ENCODE measurements around the gene SAG. TPM values are rescaled to one million over a fixed set of nuclear protein-coding genes. Genes with fewer than 3 reads are reported as not detected.
"Not testable (repeated sequence)": the region's sequence is repeated elsewhere in the genome, so short reads cannot be mapped to it uniquely, and the experiment has no call there.

The SAG gene
- total and polyA plus RNA-seq, 2 experiments from 2014 or later: not detected

GRCh38 chr2:233336091-233336490 is 28.5 kb downstream of the SAG start:
- H3K4me1 ChIP-seq (ENCODE audit: insufficient read depth); H3K4me1 Mint-ChIP-seq; H3F3A ChIP-seq (replicated peaks; ENCODE audit: low read depth); H3K36me3 Mint-ChIP-seq (ENCODE audit: low read depth); ATAC-seq; DNase-seq (ENCODE audit: low spot score); H3K27me3 ChIP-seq (ENCODE audit: insufficient read depth); H4K20me1 ChIP-seq (replicated peaks; ENCODE audit: insufficient read depth); H3K4me2 ChIP-seq; H2AFZ ChIP-seq; H3K4me3 Mint-ChIP-seq; H3K36me3 ChIP-seq (ENCODE audit: insufficient read depth); H3K4me3 ChIP-seq; H3K27ac Mint-ChIP-seq; H3K79me2 ChIP-seq (replicated peaks; ENCODE audit: insufficient read depth); H3K27ac ChIP-seq (ENCODE audit: low read depth); H3K9me2 ChIP-seq (ENCODE audit: insufficient read depth); H3K9me3 Mint-ChIP-seq: not testable (repeated sequence)
- peaks cover 10% of the 10 kb centered on the region for H3K27me3 Mint-ChIP-seq (ENCODE audit: insufficient read depth, low read depth, poor library complexity)

DNA sequence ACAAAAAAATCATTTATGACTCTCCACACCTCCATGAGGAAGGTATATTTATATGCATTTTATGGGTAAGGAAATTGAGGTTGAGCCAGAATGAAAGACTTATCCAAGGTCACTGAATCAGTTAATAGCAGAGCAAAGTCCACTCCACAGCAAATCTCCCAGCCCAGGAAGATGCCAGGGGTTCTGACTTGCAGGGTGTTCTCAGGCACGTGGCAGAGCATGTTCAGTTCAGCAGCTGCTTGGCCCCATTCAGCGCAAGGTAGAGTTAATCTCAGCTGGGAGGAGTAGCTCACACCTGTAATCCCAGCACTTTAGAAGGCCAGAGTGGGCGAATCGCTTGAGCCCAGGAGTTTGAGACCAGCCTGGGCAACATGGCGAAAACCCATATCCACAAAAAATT is 28.9 kb downstream of the SAG start:
- H3K4me3 ChIP-seq: no peak overlapping the region
- no peaks in the 10 kb centered on the region for H3K36me3 ChIP-seq (ENCODE audit: insufficient read depth)
- ATAC-seq (no peak), DNase-seq (ENCODE audit: low spot score) (no peak)
- no peak overlapping the region for H3K27ac ChIP-seq (ENCODE audit: low read depth)
- Mint-ChIP-seq H3K36me3 (ENCODE audit: low read depth) (no peaks in the 10 kb centered on the region), H3K27me3 (ENCODE audit: insufficient read depth, low read depth, poor library complexity) (peaks cover 6% of the 10 kb centered on the region), H3K4me1 (no peaks in the 10 kb centered on the region; the same call in 2 of the 3 replicates), H3K4me3 (no peak overlapping the region), H3K27ac (no peak overlapping the region), H3K9me3 (no peaks in the 10 kb centered on the region)
- H2AFZ ChIP-seq: no peak overlapping the region
- H3K4me2 ChIP-seq: no peak overlapping the region
- no peaks in the 10 kb centered on the region for H3K27me3 ChIP-seq (ENCODE audit: insufficient read depth)
- no peaks in the 10 kb centered on the region for H3K4me1 ChIP-seq (ENCODE audit: insufficient read depth)
- H3K9me2 ChIP-seq (ENCODE audit: insufficient read depth): peaks cover 2% of the 10 kb centered on the region; the same call in 1 of the 2 replicates
- no peaks in the 10 kb centered on the region for H3K79me2 ChIP-seq (replicated peaks; ENCODE audit: insufficient read depth)
- no peaks in the 10 kb centered on the region for H3F3A ChIP-seq (replicated peaks; ENCODE audit: low read depth)
- no peaks in the 10 kb centered on the region for H4K20me1 ChIP-seq (replicated peaks; ENCODE audit: insufficient read depth)
- TF ChIP-seq CREB1 (CRISPR knock-in tag; IDR thresholded peaks at IDR 0.05; ENCODE audit: low read depth): no peak
- TF ChIP-seq, protein P1, sequence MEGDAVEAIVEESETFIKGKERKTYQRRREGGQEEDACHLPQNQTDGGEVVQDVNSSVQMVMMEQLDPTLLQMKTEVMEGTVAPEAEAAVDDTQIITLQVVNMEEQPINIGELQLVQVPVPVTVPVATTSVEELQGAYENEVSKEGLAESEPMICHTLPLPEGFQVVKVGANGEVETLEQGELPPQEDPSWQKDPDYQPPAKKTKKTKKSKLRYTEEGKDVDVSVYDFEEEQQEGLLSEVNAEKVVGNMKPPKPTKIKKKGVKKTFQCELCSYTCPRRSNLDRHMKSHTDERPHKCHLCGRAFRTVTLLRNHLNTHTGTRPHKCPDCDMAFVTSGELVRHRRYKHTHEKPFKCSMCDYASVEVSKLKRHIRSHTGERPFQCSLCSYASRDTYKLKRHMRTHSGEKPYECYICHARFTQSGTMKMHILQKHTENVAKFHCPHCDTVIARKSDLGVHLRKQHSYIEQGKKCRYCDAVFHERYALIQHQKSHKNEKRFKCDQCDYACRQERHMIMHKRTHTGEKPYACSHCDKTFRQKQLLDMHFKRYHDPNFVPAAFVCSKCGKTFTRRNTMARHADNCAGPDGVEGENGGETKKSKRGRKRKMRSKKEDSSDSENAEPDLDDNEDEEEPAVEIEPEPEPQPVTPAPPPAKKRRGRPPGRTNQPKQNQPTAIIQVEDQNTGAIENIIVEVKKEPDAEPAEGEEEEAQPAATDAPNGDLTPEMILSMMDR (conservative IDR thresholded peaks at IDR 0.05; ENCODE audit: low read depth in 2 of 2): no peak
- TF ChIP-seq ETS1 (IDR thresholded peaks at IDR 0.05): no peak
- TF ChIP-seq JUNB (IDR thresholded peaks at IDR 0.05; ENCODE audit: unreplicated experiment): no peak
- TF ChIP-seq REST (IDR thresholded peaks at IDR 0.05; ENCODE audit: unreplicated experiment): no peak
- TF ChIP-seq NANOG (IDR thresholded peaks at IDR 0.05; ENCODE audit: borderline replicate concordance): no peak
- TF ChIP-seq, protein P2, sequence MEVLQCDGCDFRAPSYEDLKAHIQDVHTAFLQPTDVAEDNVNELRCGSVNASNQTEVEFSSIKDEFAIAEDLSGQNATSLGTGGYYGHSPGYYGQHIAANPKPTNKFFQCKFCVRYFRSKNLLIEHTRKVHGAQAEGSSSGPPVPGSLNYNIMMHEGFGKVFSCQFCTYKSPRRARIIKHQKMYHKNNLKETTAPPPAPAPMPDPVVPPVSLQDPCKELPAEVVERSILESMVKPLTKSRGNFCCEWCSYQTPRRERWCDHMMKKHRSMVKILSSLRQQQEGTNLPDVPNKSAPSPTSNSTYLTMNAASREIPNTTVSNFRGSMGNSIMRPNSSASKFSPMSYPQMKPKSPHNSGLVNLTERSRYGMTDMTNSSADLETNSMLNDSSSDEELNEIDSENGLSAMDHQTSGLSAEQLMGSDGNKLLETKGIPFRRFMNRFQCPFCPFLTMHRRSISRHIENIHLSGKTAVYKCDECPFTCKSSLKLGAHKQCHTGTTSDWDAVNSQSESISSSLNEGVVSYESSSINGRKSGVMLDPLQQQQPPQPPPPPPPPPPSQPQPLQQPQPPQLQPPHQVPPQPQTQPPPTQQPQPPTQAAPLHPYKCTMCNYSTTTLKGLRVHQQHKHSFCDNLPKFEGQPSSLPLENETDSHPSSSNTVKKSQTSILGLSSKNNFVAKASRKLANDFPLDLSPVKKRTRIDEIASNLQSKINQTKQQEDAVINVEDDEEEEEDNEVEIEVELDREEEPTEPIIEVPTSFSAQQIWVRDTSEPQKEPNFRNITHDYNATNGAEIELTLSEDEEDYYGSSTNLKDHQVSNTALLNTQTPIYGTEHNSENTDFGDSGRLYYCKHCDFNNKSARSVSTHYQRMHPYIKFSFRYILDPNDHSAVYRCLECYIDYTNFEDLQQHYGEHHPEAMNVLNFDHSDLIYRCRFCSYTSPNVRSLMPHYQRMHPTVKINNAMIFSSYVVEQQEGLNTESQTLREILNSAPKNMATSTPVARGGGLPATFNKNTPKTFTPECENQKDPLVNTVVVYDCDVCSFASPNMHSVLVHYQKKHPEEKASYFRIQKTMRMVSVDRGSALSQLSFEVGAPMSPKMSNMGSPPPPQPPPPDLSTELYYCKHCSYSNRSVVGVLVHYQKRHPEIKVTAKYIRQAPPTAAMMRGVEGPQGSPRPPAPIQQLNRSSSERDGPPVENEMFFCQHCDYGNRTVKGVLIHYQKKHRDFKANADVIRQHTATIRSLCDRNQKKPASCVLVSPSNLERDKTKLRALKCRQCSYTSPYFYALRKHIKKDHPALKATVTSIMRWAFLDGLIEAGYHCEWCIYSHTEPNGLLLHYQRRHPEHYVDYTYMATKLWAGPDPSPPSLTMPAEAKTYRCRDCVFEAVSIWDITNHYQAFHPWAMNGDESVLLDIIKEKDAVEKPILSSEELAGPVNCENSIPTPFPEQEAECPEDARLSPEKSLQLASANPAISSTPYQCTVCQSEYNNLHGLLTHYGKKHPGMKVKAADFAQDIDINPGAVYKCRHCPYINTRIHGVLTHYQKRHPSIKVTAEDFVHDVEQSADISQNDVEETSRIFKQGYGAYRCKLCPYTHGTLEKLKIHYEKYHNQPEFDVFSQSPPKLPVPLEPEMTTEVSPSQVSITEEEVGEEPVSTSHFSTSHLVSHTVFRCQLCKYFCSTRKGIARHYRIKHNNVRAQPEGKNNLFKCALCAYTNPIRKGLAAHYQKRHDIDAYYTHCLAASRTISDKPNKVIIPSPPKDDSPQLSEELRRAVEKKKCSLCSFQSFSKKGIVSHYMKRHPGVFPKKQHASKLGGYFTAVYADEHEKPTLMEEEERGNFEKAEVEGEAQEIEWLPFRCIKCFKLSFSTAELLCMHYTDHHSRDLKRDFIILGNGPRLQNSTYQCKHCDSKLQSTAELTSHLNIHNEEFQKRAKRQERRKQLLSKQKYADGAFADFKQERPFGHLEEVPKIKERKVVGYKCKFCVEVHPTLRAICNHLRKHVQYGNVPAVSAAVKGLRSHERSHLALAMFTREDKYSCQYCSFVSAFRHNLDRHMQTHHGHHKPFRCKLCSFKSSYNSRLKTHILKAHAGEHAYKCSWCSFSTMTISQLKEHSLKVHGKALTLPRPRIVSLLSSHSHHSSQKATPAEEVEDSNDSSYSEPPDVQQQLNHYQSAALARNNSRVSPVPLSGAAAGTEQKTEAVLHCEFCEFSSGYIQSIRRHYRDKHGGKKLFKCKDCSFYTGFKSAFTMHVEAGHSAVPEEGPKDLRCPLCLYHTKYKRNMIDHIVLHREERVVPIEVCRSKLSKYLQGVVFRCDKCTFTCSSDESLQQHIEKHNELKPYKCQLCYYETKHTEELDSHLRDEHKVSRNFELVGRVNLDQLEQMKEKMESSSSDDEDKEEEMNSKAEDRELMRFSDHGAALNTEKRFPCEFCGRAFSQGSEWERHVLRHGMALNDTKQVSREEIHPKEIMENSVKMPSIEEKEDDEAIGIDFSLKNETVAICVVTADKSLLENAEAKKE (CRISPR knock-in tag; IDR thresholded peaks at IDR 0.05): no peak
- TF ChIP-seq ZNF114 (CRISPR knock-in tag; IDR thresholded peaks at IDR 0.05): no peak
- no peak for TF ChIP-seq ZNF331 (CRISPR knock-in tag; IDR thresholded peaks at IDR 0.05; ENCODE audit: low read depth)
- TF ChIP-seq EZH2phosphoT487 (IDR thresholded peaks at IDR 0.05; ENCODE audit: unreplicated experiment): no peak
